ENCODE results near the gene GLI2.

GLI2 gene

GRCh38 chr2:120770641-120771040 is 35.0 kb downstream of the GLI2 start:
- Histone ChIP-seq H3K4me2 (ENCODE audit: low read depth, low read length, poor library complexity, severe bottlenecking) (no peak overlapping the region), H3K9me2 (replicated peaks; ENCODE audit: low read depth, low read length) (no peaks in the 10 kb centered on the region), H3F3A (ENCODE audit: low read depth) (no peaks in the 10 kb centered on the region), H3K9me3 (ENCODE audit: insufficient read depth, low read depth, low read length) (no peaks in the 10 kb centered on the region), H3K79me2 (ENCODE audit: insufficient read depth, low read length) (no peaks in the 10 kb centered on the region), H3K4me3 (ENCODE audit: low read length, poor library complexity, severe bottlenecking) (no peak overlapping the region), H2AFZ (ENCODE audit: low read length) (no peak overlapping the region), H3K27me3 (ENCODE audit: insufficient read depth, low read length, poor library complexity, severe bottlenecking) (no peaks in the 10 kb centered on the region), H3K36me3 (ENCODE audit: insufficient read depth, low read length) (no peaks in the 10 kb centered on the region), H4K20me1 (ENCODE audit: insufficient read depth, low read length, poor library complexity, severe bottlenecking) (no peaks in the 10 kb centered on the region), H3K9ac (ENCODE audit: low read depth, low read length, poor library complexity, severe bottlenecking) (no peak overlapping the region), H3K4me1 (ENCODE audit: insufficient read depth, low read length, poor library complexity, severe bottlenecking) (no peaks in the 10 kb centered on the region)
- TF ChIP-seq EZH2phosphoT487 (IDR thresholded peaks at IDR 0.05; ENCODE audit: borderline replicate concordance) (no peak), CTCF (conservative IDR thresholded peaks at IDR 0.05; ENCODE audit: low read length) (no peak)

GRCh38 chr2:120771111-120771780 is 35.6 kb downstream of the GLI2 start:
- H3K36me3 ChIP-seq (ENCODE audit: insufficient read depth, low read length), result no peaks in the 10 kb centered on the region
- no peaks in the 10 kb centered on the region for H3K27me3 ChIP-seq (ENCODE audit: insufficient read depth, low read length, poor library complexity, severe bottlenecking)
- no peaks in the 10 kb centered on the region for H3F3A ChIP-seq (ENCODE audit: low read depth)
- H2AFZ ChIP-seq (ENCODE audit: low read length), result no peak overlapping the region
- H3K9me2 ChIP-seq (replicated peaks; ENCODE audit: low read depth, low read length), result no peaks in the 10 kb centered on the region
- no peak overlapping the region for H3K9ac ChIP-seq (ENCODE audit: low read depth, low read length, poor library complexity, severe bottlenecking)
- H3K9me3 ChIP-seq (ENCODE audit: insufficient read depth, low read depth, low read length), result no peaks in the 10 kb centered on the region
- H3K4me2 ChIP-seq (ENCODE audit: low read depth, low read length, poor library complexity, severe bottlenecking), result no peak overlapping the region
- no peak overlapping the region for H3K4me3 ChIP-seq (ENCODE audit: low read length, poor library complexity, severe bottlenecking)
- no peaks in the 10 kb centered on the region for H4K20me1 ChIP-seq (ENCODE audit: insufficient read depth, low read length, poor library complexity, severe bottlenecking)
- no peaks in the 10 kb centered on the region for H3K79me2 ChIP-seq (ENCODE audit: insufficient read depth, low read length)
- H3K4me1 ChIP-seq (ENCODE audit: insufficient read depth, low read length, poor library complexity, severe bottlenecking), result no peaks in the 10 kb centered on the region
- TF ChIP-seq CTCF (conservative IDR thresholded peaks at IDR 0.05; ENCODE audit: low read length) (no peak), EZH2phosphoT487 (IDR thresholded peaks at IDR 0.05; ENCODE audit: borderline replicate concordance) (no peak)

- H3K79me2 ChIP-seq (ENCODE audit: insufficient read depth, low read length), result no peaks in the 10 kb centered on the region
- TF ChIP-seq CTCF (conservative IDR thresholded peaks at IDR 0.05; ENCODE audit: low read length) (no peak), EZH2phosphoT487 (IDR thresholded peaks at IDR 0.05; ENCODE audit: borderline replicate concordance) (no peak)
- no peak overlapping the region for H3K4me3 ChIP-seq (ENCODE audit: low read length, poor library complexity, severe bottlenecking)
- H3K36me3 ChIP-seq (ENCODE audit: insufficient read depth, low read length), result no peaks in the 10 kb centered on the region
- no peak overlapping the region for H3K9ac ChIP-seq (ENCODE audit: low read depth, low read length, poor library complexity, severe bottlenecking)
- H3F3A ChIP-seq (ENCODE audit: low read depth), result no peaks in the 10 kb centered on the region
- H3K4me2 ChIP-seq (ENCODE audit: low read depth, low read length, poor library complexity, severe bottlenecking), result no peak overlapping the region
- no peaks in the 10 kb centered on the region for H4K20me1 ChIP-seq (ENCODE audit: insufficient read depth, low read length, poor library complexity, severe bottlenecking)
- no peak overlapping the region for H2AFZ ChIP-seq (ENCODE audit: low read length)
- no peaks in the 10 kb centered on the region for H3K9me2 ChIP-seq (replicated peaks; ENCODE audit: low read depth, low read length)
- no peaks in the 10 kb centered on the region for H3K27me3 ChIP-seq (ENCODE audit: insufficient read depth, low read length, poor library complexity, severe bottlenecking)
- H3K9me3 ChIP-seq (ENCODE audit: insufficient read depth, low read depth, low read length), result no peaks in the 10 kb centered on the region
- H3K4me1 ChIP-seq (ENCODE audit: insufficient read depth, low read length, poor library complexity, severe bottlenecking), result no peaks in the 10 kb centered on the region
Observed at GRCh38 chr2:120771781-120772208, 36.1 kb downstream of the GLI2 start.

Measured in Loucy (cell line).